Gastrocnemius medialis (tissue), 4 donors: Measurements from ENCODE around the gene SSBP4. TPM values are rescaled to one million over a fixed set of nuclear protein-coding genes. Genes with fewer than 3 reads are reported as not detected.

ENCODE experiments used
- ATAC-seq, 2 donors: fragments of 150-250 bp; one replicate each; pipeline ENCODE4 v1.9.1; 2016
- DNase-seq, 2 donors: peaks; one replicate each; pipeline ENCODE4 v3.0.0-alpha.2; 2019
- H3K27ac ChIP-seq, 4 donors: fragments of 200-600 bp; sonication (generic); 1 replicate in 1 of 4; 2 replicates in 3 of 4; pipeline ENCODE4 v1.5.1; 2016 to 2018; ENCODE audit warnings: mild to moderate bottlenecking in 2 of 4, moderate library complexity in 1 of 4
- H3K27me3 ChIP-seq, 3 donors: fragments of 200-600 bp; sonication (generic) in 2 of 3; 1 replicate in 1 of 3; 2 replicates in 2 of 3; pipeline versions ENCODE4 v1.5.1 to v1.6.0; 2016 to 2019; ENCODE audit warnings: mild to moderate bottlenecking in 1 of 3, moderate library complexity in 1 of 3
- H3K36me3 ChIP-seq, 2 donors: fragments of 200-600 bp; sonication (generic) in 1 of 2; one replicate each; pipeline ENCODE4 v1.5.1; 2017 to 2018
- H3K4me1 ChIP-seq, 2 donors: fragments of 200-600 bp; sonication (generic) in 1 of 2; one replicate each; pipeline ENCODE4 v1.5.1; 2016 to 2017; ENCODE audit warnings: mild to moderate bottlenecking in 2 of 2
- H3K4me3 ChIP-seq, 4 donors: fragments of 200-600 bp; sonication (generic) in 3 of 4; 1 replicate in 1 of 4; 2 replicates in 3 of 4; pipeline ENCODE4 v1.5.1; 2016 to 2019; ENCODE audit warnings: mild to moderate bottlenecking in 2 of 4
- H3K9me3 ChIP-seq, 3 donors: fragments of 200-600 bp; sonication (generic) in 2 of 3; 1 replicate in 1 of 3; 2 replicates in 2 of 3; pipeline ENCODE4 v1.5.1; 2016 to 2019
- CTCF ChIP-seq, 5 experiments: fragments of 450-650 bp in 3 of 5; fragments of 200-600 bp in 2 of 5; sonication (generic) in 2 of 5; IDR thresholded peaks in 4 of 5; conservative IDR thresholded peaks in 1 of 5; 1 replicate in 4 of 5; 2 replicates in 1 of 5; pipeline ENCODE4 v1.5.1; 2016 to 2019; ENCODE audit warnings: antibody characterized with exemption in 5 of 5, mild to moderate bottlenecking in 3 of 5, moderate library complexity in 3 of 5
- POLR2A ChIP-seq, 2 donors: fragments of 450-650 bp; IDR thresholded peaks; one replicate each; pipeline ENCODE4 v1.6.1; 2017; ENCODE audit warnings: antibody characterized with exemption in 2 of 2, mild to moderate bottlenecking in 2 of 2, moderate library complexity in 2 of 2
- in situ Hi-C, 4 donors: fragments of 200-750 bp; cut with MboI; loops; one replicate each; pipeline versions ENCODE4 v1.15.0 to v1.8.0; 2017; ENCODE audit warnings: low sequenced_read_pairs in 4 of 4
- intact Hi-C: fragments of 100-400 bp; cut with DNase I; formaldehyde crosslinking; loops from one replicate; pipeline ENCODE4 v1.15.1; 2023; ENCODE audit warnings: low total_unique reads
- total RNA-seq, 4 donors: library from RNA; depleted of rRNA; stranded (reverse); fragments of >200 nt; gene quantifications; one replicate each; pipeline versions ENCODE4 v1.1.0 to v1.2.3, GENCODE V29; 2016

SSBP4 gene
- total RNA-seq, 4 donors from 2014 or later: 24.7 to 65.2 (median 44.1) TPM

- Histone ChIP-seq H3K27me3 (peaks cover 20 to 26% (median 21%) of the 10 kb centered on the region in 3 donors), H3K9me3 (no peaks in the 10 kb centered on the region), H3K27ac (peak overlapping the region; percentile 83 to 92 (median 84)), H3K4me3 (peak overlapping the region; percentile 47 to 69 (median 62)), H3K36me3 (no peaks in the 10 kb centered on the region), H3K4me1 (peaks cover 18 to 52% of the 10 kb centered on the region in 2 donors)
- in situ Hi-C loops: loop anchor here in 2 of 4 donors (25.0 kb wide), 1 partner anchor 156 kb away; the partner anchor contains the start of gene IQCN (in 2 of the 2)
- no peak for DNase-seq
- no peak for ATAC-seq
- TF ChIP-seq POLR2A (IDR thresholded peaks at IDR 0.05) (no peak), CTCF (IDR thresholded peaks at IDR 0.05 in 4 of 5, conservative IDR thresholded peaks at IDR 0.05 in 1 of 5) (no peak)
- intact Hi-C loops: loop anchor here (10.0 kb wide), 1 partner anchor 213 kb away; the partner anchor contains the start of gene RAB3A
Measured at GRCh38 chr19:18418029-18418482, 1.1 kb upstream of the SSBP4 start.

- peak in 1 of 2 donors; percentile 3 for ATAC-seq
- intact Hi-C loops: loop anchor here (10.0 kb wide), 1 partner anchor 214 kb away; the partner anchor contains the start of gene RAB3A
- no peak for TF ChIP-seq POLR2A (IDR thresholded peaks at IDR 0.05)
- no peak for TF ChIP-seq CTCF (IDR thresholded peaks at IDR 0.05 in 4 of 5, conservative IDR thresholded peaks at IDR 0.05 in 1 of 5)
Measured at GRCh38 chr19:18418483-18419194, 559 bp upstream of the SSBP4 start.

GRCh38 chr19:18419699-18420460, 682 bp downstream of the SSBP4 start:
- intact Hi-C loops (loop anchor here (10.0 kb wide), 1 partner anchor 215 kb away; the partner anchor contains the start of gene RAB3A), in situ Hi-C loops (loop anchor here in 2 of 4 donors (25.0 kb wide), 1 partner anchor 158 kb away; the partner anchor contains the start of gene IQCN (in 2 of the 2))
- no peaks in the 10 kb centered on the region for H3K9me3 ChIP-seq
- no peak for TF ChIP-seq CTCF (IDR thresholded peaks at IDR 0.05 in 4 of 5, conservative IDR thresholded peaks at IDR 0.05 in 1 of 5)
- no peak for TF ChIP-seq POLR2A (IDR thresholded peaks at IDR 0.05)
- ATAC-seq (no peak), DNase-seq (no peak)
- H3K27me3 ChIP-seq: peaks cover 20 to 26% (median 21%) of the 10 kb centered on the region in 3 donors
- H3K4me1 ChIP-seq: peaks cover 18 to 65% of the 10 kb centered on the region in 2 donors
- no peaks in the 10 kb centered on the region for H3K36me3 ChIP-seq
- peak overlapping the region; percentile 58 to 92 (median 84) for H3K27ac ChIP-seq
- H3K4me3 ChIP-seq: peak overlapping the region; percentile 57 to 69 (median 62)

More at GRCh38 chr19:18418483-18419194, 559 bp upstream of the SSBP4 start:
- Histone ChIP-seq H3K27me3 (peaks cover 20 to 26% (median 21%) of the 10 kb centered on the region in 3 donors), H3K4me1 (peaks cover 18 to 58% of the 10 kb centered on the region in 2 donors), H3K4me3 (peak overlapping the region; percentile 57 to 69 (median 62)), H3K36me3 (no peaks in the 10 kb centered on the region), H3K9me3 (no peaks in the 10 kb centered on the region), H3K27ac (peak overlapping the region; percentile 83 to 92 (median 84))
- no peak for DNase-seq
- in situ Hi-C loops: loop anchor here in 2 of 4 donors (25.0 kb wide), 1 partner anchor 156 kb away; the partner anchor contains the start of gene IQCN (in 2 of the 2)

GRCh38 chr19:18420930-18421329, 1.7 kb downstream of the SSBP4 start:
- H3K4me3 ChIP-seq: peak overlapping the region in 1 of 4 donors; percentile 62
- peaks cover 20 to 26% (median 21%) of the 10 kb centered on the region in 3 donors for H3K27me3 ChIP-seq
- TF ChIP-seq CTCF (IDR thresholded peaks at IDR 0.05 in 4 of 5, conservative IDR thresholded peaks at IDR 0.05 in 1 of 5): no peak
- no peak for TF ChIP-seq POLR2A (IDR thresholded peaks at IDR 0.05)
- DNase-seq (no peak), ATAC-seq (no peak)
- in situ Hi-C loops: loop anchor here in 2 of 4 donors (25.0 kb wide), 1 partner anchor 159 kb away; the partner anchor contains the start of gene IQCN (in 2 of the 2)
- H3K36me3 ChIP-seq: no peaks in the 10 kb centered on the region
- H3K27ac ChIP-seq: peak overlapping the region; percentile 58 to 92 (median 84)
- intact Hi-C loops: no loop called here
- peaks cover 22 to 70% of the 10 kb centered on the region in 2 donors for H3K4me1 ChIP-seq
- no peaks in the 10 kb centered on the region for H3K9me3 ChIP-seq
